GM12874 (cell line): Measurements from ENCODE around the gene RASD2.

Experiments
- CTCF ChIP-seq: IDR thresholded peaks from 2 replicates; pipeline ENCODE4 v1.5.1; 2011; ENCODE audit warnings: low read depth, mild to moderate bottlenecking, control low read depth, low read length, moderate library complexity; ENCODE audit not compliant: insufficient read depth

Gene RASD2

GRCh38 chr22:35548722-35549112, 8.1 kb downstream of the RASD2 start:
- no peak for TF ChIP-seq CTCF

- no peak for TF ChIP-seq CTCF
Observed at GRCh38 chr22:35549328-35549727, 8.7 kb downstream of the RASD2 start.

GRCh38 chr22:35551549-35552177, 11.0 kb downstream of the RASD2 start:
- TF ChIP-seq CTCF, result no peak

- no peak for TF ChIP-seq CTCF
Observed at GRCh38 chr22:35552196-35552842, 11.7 kb downstream of the RASD2 start.

- TF ChIP-seq CTCF, result no peak
Observed at GRCh38 chr22:35552846-35553245, 12.2 kb downstream of the RASD2 start.

- no peak for TF ChIP-seq CTCF
Observed at GRCh38 chr22:35553341-35553740, 12.7 kb downstream of the RASD2 start.

GRCh38 chr22:35554297-35554845, 13.7 kb downstream of the RASD2 start:
- TF ChIP-seq CTCF, result no peak
